ENCODE results near the gene SLC26A2.

Gene SLC26A2

GRCh38 chr5:149960272-149961185 is at the start of gene SLC26A2:
Gene SLC26A2 (plus strand): TSS chr5:149960758. CDS start chr5:149977653, 16,895 bp downstream.
- peak; percentile 72 for DNase-seq

GRCh38 chr5:149911031-149911430 is 49.5 kb upstream of the SLC26A2 start:
- DNase-seq, result no peak

GRCh38 chr5:149912226-149912871 is 48.2 kb upstream of the SLC26A2 start:
- no peak for DNase-seq

- DNase-seq, result no peak
Measured at GRCh38 chr5:149913436-149914419, 46.8 kb upstream of the SLC26A2 start.

DNA sequence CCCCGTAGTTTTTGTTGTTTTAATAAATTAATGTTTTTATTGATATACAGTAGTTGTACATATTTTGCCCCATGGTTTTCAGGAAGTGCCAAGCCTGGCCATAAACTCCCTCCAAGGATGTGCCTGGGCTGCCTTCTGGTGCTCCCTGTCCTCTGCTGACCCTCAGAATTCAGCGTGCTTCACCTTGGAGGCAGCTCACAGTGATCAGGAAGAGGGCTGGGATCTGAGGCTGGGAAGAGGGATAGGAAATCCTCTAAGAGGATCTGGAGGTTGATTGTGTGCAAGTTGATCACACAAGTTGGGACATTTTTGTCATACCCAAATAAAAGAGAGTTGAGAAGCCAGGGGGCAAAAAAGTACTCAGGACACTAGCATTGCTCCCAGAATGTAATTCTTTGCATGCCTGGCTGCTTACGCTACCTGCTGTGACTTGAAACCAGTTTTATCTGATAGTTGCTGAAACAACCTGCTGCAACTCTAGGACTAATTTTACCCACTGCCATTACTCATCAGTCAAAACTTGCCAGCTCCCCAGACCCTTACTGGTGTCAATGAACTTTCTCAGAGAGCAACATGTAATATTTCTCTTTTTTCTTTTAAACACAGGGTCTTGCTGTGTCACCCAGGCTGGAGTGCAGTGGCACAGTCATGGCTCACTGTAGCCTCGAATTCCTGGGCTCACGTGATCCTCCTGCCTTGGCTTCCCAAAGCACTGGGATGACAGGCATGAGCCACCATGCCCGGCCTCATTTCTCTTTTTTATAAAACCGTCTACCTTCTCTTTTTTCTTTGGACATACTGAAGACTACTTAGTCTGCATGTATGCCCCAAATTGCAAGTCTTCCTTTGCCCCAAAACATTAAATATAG is 44.9 kb upstream of the SLC26A2 start:
- no peak for DNase-seq

DNA sequence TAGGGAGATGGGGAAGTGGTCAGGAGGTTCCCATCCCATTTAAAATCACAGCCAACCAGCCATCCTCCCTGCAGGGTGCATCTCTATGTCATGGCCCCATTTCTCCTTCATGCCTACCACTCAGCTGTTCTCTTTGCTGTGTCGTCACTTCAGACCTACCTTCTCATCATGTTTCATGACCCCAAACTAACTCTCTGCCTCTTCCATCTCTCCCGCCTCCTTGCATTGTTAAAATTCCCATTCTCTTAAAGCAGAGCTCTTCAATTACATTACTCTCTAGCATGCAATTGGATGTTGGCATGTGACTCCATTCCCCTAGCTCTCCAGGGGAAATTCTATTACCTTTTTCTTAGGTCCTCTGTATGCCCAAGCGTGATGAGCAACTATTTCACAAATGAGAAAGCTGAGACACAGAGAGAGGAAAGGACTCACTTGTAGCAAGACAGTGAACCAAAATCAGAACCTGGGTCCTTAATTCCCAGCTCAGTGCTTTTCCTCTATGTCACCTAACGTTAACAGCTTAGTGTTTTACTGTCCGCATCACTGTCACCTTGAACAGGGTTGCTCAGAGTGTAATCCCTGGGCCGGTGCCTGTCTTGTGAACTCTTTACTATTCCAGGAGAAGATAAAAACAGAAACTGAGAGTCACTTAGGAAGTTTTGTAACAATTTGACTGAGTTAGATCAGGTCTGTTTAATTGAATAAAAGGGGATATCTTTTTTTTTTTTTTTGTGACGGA is 44.1 kb upstream of the SLC26A2 start:
- DNase-seq, result no peak

GRCh38 chr5:149917073-149917676 is 43.4 kb upstream of the SLC26A2 start:
- no peak for DNase-seq

GRCh38 chr5:149921597-149921996 is 39.0 kb upstream of the SLC26A2 start:
- no peak for DNase-seq

DNA sequence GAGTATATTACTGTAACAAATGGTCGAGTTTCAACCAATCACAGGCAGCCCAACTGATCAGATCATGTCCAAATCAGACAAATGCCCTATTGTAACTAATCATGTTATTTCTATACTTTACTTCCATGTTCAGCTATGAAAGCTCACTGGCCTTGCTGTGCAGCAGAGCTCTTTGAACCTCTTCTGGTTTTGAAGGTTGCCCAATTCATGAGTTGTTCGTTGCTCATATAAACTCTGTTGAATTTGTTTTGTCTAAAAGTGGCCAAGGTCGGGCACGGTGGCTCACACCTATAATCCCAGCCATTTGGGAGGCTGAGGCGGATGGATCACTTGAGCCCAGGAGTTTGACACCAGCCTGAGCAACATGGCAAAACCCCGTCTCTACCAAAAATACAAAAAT is 37.6 kb upstream of the SLC26A2 start:
- no peak for DNase-seq

DNA sequence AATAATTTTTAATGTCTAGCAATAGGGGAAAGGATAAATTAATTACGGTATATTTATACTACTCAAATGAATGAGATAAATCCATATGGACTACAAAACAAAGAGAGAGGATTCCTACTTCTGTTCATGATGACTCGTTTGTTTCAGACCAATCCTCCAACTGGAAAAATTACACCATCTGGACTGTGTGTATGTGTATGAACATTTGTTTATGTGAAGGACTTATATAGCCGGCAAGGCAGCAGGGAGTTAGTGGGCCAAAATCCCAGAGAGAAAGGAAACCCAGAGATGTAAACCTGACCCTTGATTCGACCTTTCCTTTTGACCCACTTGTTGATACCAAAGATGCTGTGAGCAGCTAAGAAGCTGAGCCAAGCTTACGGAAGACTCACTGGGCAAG is 36.1 kb upstream of the SLC26A2 start:
- no peak for DNase-seq

- DNase-seq, result no peak
Measured at GRCh38 chr5:149930043-149930748, 30.4 kb upstream of the SLC26A2 start.

GRCh38 chr5:149930749-149931574 is 29.6 kb upstream of the SLC26A2 start:
- no peak for DNase-seq

DNA sequence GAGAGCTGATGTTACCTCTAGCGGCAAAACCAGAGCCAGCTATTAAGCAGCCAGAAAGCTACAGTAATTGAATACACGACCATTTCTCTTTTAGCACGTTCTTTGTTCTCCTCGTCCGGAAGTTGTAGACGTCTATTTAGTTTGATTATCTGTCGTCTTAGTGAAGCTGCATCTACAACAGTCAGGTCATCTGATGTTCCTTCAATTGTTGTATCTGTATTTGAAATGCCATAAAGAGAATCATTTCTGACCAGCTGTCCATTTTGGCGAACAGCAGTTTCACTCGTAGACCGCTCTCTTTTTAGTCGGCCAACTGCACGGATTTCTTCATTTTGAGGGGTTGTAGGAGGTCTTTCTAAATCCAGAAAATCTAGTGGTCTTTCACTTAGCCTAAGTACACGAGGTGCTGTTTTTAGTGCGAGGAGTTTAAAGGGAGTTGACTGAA is 28.5 kb upstream of the SLC26A2 start:
- DNase-seq, result no peak

DNA sequence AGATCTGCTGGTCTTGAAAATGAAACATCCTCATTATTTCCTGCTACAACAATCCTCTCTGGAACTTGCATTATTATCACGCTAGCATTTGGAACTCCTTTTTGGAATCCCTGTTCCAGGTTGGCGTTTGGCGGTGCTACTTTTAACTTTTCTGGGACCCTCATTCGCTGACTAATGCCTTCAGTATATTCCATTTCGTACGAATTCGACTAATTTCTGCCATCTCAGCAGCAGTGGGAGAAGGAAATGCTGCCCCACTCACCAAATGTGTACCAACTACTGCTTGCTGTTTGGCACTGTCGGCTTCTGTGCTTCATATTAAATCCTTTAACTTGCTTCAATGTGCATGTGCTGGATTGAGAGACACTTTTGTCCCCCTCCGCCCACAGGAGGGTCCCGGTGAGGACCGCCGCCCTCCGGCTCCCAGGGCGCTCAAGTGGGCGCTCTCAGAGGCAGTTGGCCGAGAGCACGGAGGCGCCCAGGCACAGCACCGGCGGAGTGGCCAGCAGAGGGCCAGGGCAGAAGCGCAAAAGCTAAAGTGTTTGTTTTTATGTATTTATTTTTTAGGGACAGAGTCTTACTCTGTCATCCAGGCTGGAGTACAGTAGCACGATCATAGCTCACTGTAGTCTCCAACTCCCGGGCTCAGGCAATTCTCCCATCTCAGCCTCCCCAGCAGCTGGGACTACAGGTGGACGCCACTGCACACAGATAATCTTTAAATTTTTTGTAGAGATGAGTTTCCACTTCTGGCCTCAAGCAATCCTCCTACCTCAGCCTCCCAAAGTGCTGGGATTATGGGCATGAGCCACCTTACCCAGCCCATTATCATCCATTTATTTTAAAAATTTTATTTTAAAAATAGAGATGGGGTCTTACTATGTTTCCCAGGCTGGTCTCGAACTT is 27.9 kb upstream of the SLC26A2 start:
- DNase-seq, result no peak

DNA sequence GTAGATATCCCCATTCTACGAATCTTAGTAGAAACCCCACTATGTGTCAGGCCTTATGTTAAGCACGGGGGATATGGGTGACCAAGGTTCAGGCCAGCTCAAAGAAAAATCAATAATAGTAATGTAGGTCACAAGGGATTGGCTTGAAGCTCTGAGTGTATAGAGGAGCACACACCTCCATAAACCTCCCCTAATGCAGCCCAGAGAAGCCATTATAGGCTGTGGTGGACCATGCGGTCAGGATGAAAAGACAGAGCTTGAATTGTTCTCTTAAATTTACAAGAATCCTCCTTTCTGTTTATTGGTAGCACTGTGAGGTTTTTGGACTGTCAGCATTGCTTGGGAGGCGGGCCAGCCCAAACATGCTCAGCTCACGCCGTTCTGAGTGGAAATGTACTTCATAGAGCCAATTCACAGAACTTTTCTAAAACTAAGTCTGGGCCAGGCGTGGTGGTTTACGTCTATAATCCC is 25.1 kb upstream of the SLC26A2 start:
- DNase-seq, result no peak

GRCh38 chr5:149936044-149936699 is 24.4 kb upstream of the SLC26A2 start:
- DNase-seq, result no peak

DNA sequence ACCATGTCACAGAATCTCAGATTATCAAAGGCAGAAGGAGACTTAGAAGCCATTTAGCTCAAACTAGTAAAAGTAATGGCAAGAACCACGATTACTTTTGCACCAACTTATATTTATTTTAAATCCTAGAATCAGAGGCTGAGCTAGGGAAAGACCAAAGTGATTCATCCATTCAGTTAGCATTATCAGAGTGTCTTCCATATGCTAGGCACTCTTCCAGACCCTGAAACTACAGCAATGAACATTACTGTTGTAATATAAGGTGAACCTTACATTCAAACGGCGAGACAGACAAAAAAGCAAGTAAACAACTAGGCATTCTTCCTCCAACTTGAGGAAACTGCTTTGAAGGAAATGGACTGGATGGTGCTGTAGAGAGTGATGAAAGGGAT is 23.9 kb upstream of the SLC26A2 start:
- DNase-seq, result no peak
